Measurements from ENCODE around the gene CABP2. TPM values are rescaled to one million over a fixed set of nuclear protein-coding genes. Genes with fewer than 3 reads are reported as not detected.
A peak's percentile ranks its signal among the peaks of the same experiment; 100 is the strongest.

The CABP2 gene
- total and polyA plus RNA-seq, 10 of the 15 experiments (the other 5 are each of a cell fraction or from before 2014, with no cell fraction given), result not detected

DNA sequence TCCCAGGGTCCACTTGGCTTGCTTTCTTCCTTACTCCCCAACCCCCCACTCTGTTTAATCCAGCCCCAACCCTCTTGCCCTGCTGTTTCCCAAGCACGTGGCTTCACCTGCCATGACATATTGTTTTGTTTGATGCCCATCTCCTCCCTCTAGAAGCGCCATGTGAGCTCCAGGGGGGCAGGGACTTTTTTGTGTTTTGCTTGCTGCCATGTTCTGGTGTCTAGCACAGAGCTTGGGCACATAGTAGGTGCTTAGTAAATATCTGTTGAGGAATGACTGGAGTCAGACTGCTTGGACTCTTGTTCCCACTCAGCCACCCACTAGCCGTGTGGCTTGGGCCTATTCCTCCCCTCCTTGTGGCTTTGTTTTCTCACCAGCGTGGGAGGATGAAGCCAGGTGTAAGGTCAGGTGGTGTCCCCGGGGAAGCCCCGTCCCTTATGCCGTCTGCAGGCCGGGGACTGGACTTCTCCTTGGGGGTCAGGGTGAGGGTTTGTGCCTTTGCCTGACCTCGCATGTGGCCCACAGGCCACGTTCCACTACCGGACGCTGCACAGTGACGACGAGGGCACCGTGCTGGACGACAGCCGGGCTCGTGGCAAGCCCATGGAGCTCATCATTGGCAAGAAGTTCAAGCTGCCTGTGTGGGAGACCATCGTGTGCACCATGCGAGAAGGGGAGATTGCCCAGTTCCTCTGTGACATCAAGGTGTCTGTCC lies 36.6 kb downstream of the CABP2 start (continued):
- TF ChIP-seq ZSCAN29 (IDR thresholded peaks at IDR 0.05), result peak; percentile 7; the same call in 1 of the 2 replicates
- TF ChIP-seq SUPT20H (IDR thresholded peaks at IDR 0.05; ENCODE audit: borderline replicate concordance, control insufficient read depth, low read depth, low read length), result no peak
- TF ChIP-seq, protein P1, sequence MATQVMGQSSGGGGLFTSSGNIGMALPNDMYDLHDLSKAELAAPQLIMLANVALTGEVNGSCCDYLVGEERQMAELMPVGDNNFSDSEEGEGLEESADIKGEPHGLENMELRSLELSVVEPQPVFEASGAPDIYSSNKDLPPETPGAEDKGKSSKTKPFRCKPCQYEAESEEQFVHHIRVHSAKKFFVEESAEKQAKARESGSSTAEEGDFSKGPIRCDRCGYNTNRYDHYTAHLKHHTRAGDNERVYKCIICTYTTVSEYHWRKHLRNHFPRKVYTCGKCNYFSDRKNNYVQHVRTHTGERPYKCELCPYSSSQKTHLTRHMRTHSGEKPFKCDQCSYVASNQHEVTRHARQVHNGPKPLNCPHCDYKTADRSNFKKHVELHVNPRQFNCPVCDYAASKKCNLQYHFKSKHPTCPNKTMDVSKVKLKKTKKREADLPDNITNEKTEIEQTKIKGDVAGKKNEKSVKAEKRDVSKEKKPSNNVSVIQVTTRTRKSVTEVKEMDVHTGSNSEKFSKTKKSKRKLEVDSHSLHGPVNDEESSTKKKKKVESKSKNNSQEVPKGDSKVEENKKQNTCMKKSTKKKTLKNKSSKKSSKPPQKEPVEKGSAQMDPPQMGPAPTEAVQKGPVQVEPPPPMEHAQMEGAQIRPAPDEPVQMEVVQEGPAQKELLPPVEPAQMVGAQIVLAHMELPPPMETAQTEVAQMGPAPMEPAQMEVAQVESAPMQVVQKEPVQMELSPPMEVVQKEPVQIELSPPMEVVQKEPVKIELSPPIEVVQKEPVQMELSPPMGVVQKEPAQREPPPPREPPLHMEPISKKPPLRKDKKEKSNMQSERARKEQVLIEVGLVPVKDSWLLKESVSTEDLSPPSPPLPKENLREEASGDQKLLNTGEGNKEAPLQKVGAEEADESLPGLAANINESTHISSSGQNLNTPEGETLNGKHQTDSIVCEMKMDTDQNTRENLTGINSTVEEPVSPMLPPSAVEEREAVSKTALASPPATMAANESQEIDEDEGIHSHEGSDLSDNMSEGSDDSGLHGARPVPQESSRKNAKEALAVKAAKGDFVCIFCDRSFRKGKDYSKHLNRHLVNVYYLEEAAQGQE (IDR thresholded peaks at IDR 0.05; ENCODE audit: low read depth, low read length), result no peak
- TF ChIP-seq POU2F2 (IDR thresholded peaks at IDR 0.05; ENCODE audit: borderline replicate concordance, low read depth, low read length), result no peak
- peak in 1 of 2 experiments; percentile 37; a peak in 1 of 4 replicates for TF ChIP-seq ETV6 (conservative IDR thresholded peaks at IDR 0.05 in 1 of 2, IDR thresholded peaks at IDR 0.05 in 1 of 2; ENCODE audit: borderline replicate concordance in 1 of 2, low read depth in 1 of 2)
- peak; percentile 64; the same call in 1 of the 2 replicates for TF ChIP-seq LARP7 (IDR thresholded peaks at IDR 0.05)
- TF ChIP-seq JUNB (IDR thresholded peaks at IDR 0.05), result peak; percentile 73
- TF ChIP-seq BRCA1 (IDR thresholded peaks at IDR 0.05; ENCODE audit: low read depth, low read length), result no peak
- TF ChIP-seq ZNF217 (IDR thresholded peaks at IDR 0.05), result peak; percentile 86; the same call in 1 of the 2 replicates
- TF ChIP-seq, protein P2, sequence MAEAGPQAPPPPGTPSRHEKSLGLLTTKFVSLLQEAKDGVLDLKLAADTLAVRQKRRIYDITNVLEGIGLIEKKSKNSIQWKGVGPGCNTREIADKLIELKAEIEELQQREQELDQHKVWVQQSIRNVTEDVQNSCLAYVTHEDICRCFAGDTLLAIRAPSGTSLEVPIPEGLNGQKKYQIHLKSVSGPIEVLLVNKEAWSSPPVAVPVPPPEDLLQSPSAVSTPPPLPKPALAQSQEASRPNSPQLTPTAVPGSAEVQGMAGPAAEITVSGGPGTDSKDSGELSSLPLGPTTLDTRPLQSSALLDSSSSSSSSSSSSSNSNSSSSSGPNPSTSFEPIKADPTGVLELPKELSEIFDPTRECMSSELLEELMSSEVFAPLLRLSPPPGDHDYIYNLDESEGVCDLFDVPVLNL (IDR thresholded peaks at IDR 0.05; ENCODE audit: low read depth, low read length), result no peak
- peak; percentile 93 for TF ChIP-seq BCL11A (IDR thresholded peaks at IDR 0.05; ENCODE audit: low read depth, low read length)
- no peak for TF ChIP-seq ZNF274 (IDR thresholded peaks at IDR 0.05; ENCODE audit: insufficient read depth, insufficient read length)
- no peak for TF ChIP-seq NFYA (IDR thresholded peaks at IDR 0.05; ENCODE audit: borderline replicate concordance, low read depth, low read length)
- TF ChIP-seq ZNF24 (IDR thresholded peaks at IDR 0.05), result 0 out of 2 replicates have a peak, but pooled peaks have one; percentile 37
- TF ChIP-seq MYB (IDR thresholded peaks at IDR 0.05; ENCODE audit: borderline replicate concordance, low read depth, low read length), result no peak
- no peak for TF ChIP-seq HDAC2 (IDR thresholded peaks at IDR 0.05)
- TF ChIP-seq, protein P3, sequence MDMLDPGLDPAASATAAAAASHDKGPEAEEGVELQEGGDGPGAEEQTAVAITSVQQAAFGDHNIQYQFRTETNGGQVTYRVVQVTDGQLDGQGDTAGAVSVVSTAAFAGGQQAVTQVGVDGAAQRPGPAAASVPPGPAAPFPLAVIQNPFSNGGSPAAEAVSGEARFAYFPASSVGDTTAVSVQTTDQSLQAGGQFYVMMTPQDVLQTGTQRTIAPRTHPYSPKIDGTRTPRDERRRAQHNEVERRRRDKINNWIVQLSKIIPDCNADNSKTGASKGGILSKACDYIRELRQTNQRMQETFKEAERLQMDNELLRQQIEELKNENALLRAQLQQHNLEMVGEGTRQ (IDR thresholded peaks at IDR 0.05; ENCODE audit: borderline replicate concordance, low read depth, low read length), result peak; percentile 61
- no peak for TF ChIP-seq CHD4 (IDR thresholded peaks at IDR 0.05)
- peak; percentile 98 for TF ChIP-seq IKZF1 (conservative IDR thresholded peaks at IDR 0.05)
- TF ChIP-seq, protein P4, sequence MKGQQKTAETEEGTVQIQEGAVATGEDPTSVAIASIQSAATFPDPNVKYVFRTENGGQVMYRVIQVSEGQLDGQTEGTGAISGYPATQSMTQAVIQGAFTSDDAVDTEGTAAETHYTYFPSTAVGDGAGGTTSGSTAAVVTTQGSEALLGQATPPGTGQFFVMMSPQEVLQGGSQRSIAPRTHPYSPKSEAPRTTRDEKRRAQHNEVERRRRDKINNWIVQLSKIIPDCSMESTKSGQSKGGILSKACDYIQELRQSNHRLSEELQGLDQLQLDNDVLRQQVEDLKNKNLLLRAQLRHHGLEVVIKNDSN (IDR thresholded peaks at IDR 0.05; ENCODE audit: borderline replicate concordance, extremely low read length, insufficient read depth, low read depth, low read length), result peak; percentile 82
- peak; percentile 86 for TF ChIP-seq MXI1 (IDR thresholded peaks at IDR 0.05; ENCODE audit: low read depth, low read length)
- TF ChIP-seq RFX5 (IDR thresholded peaks at IDR 0.05; ENCODE audit: low read depth, low read length), result peak; percentile 14; the same call in 1 of the 2 replicates
- TF ChIP-seq ZNF384 (IDR thresholded peaks at IDR 0.05; ENCODE audit: borderline replicate concordance, low read depth, low read length), result no peak
- TF ChIP-seq TCF12 (IDR thresholded peaks at IDR 0.05; ENCODE audit: low read depth, low read length), result peak; percentile 98
- TF ChIP-seq PAX8 (IDR thresholded peaks at IDR 0.05), result no peak
